SK-N-SH (cell line): ENCODE results near the gene FBXO42. TPM values are rescaled to one million over a fixed set of nuclear protein-coding genes. Genes with fewer than 3 reads are reported as not detected.
"Not testable (repeated sequence)": the region's sequence is repeated elsewhere in the genome, so short reads cannot be mapped to it uniquely, and the experiment has no call there.

ENCODE experiments used
- CTCF ChIA-PET: fragments of 300-600, 350-600 bp; formaldehyde crosslinking; extraction: SDS; loops from one replicate; lab custom pipeline; 2021; lab: Yijun Ruan, JAX
- POLR2A ChIA-PET: fragments of 350-600 bp; sonication (Branson Sonifier 250); formaldehyde crosslinking; extraction: SDS; loops from one replicate; lab custom pipeline; 2020; ENCODE audit warnings: antibody characterized with exemption, inconsistent platforms; lab: Yijun Ruan, JAX
- DNase-seq: peaks from one replicate; pipeline ENCODE4 v3.0.0; 2012
- H2AFZ ChIP-seq: fragments of 200-600 bp; sonication (generic); 2 replicates; pipeline ENCODE4 v1.8.1; 2016; ENCODE audit warnings: antibody characterized with exemption, mild to moderate bottlenecking, low read depth
- H3F3A ChIP-seq: fragments of 200-600 bp; sonication (generic); replicated peaks from 2 replicates; pipeline ENCODE3; 2016; ENCODE audit warnings: antibody characterized with exemption, mild to moderate bottlenecking; ENCODE audit not compliant: insufficient read depth
- H3K27ac ChIP-seq, 2 experiments: fragments of 200-500 bp in 1 of 2; fragments of 200-600 bp in 1 of 2; sonication (Bioruptor generic) in 1 of 2; sonication (generic), shearing (Covaris generic) in 1 of 2; 2 replicates each; pipeline versions ENCODE4 v1.5.1 to v1.6.1; 2014 to 2016; ENCODE audit warnings: low read depth in 2 of 2, inconsistent platforms in 1 of 2, low read length in 1 of 2, mild to moderate bottlenecking in 1 of 2, mixed read lengths in 1 of 2
- H3K27me3 ChIP-seq: fragments of 200-600 bp; sonication (generic), shearing (Covaris generic); 2 replicates; pipeline ENCODE4 v1.6.1; 2016; ENCODE audit warnings: mixed run types; ENCODE audit not compliant: insufficient read depth
- H3K36me3 ChIP-seq, 2 experiments: fragments of 200-500 bp in 1 of 2; fragments of 200-600 bp in 1 of 2; sonication (Bioruptor generic) in 1 of 2; sonication (generic) in 1 of 2; replicated peaks in 1 of 2; 2 replicates each; pipeline versions ENCODE3 to v1.5.1; 2014 to 2016; ENCODE audit warnings: low read length in 1 of 2, mild to moderate bottlenecking in 1 of 2; ENCODE audit not compliant: insufficient read depth in 2 of 2, control insufficient read depth in 1 of 2
- H3K4me1 ChIP-seq, 2 experiments: fragments of 200-500 bp in 1 of 2; fragments of 200-600 bp in 1 of 2; sonication (Bioruptor generic) in 1 of 2; sonication (generic), shearing (Covaris generic) in 1 of 2; 2 replicates each; pipeline versions ENCODE4 v1.5.1 to v1.6.1; 2014 to 2016; ENCODE audit warnings: low read depth in 1 of 2, low read length in 1 of 2, mixed run types in 1 of 2; ENCODE audit not compliant: insufficient read depth in 2 of 2, control insufficient read depth in 1 of 2
- H3K4me2 ChIP-seq: fragments of 200-600 bp; sonication (generic), shearing (Covaris generic); 2 replicates; pipeline ENCODE4 v1.6.1; 2017; ENCODE audit warnings: mixed run types
- H3K4me3 ChIP-seq, 2 experiments: fragments of 200-500 bp in 1 of 2; fragments of 200-600 bp in 1 of 2; sonication (Bioruptor generic) in 1 of 2; sonication (generic), shearing (Covaris generic) in 1 of 2; 2 replicates each; pipeline versions ENCODE4 v1.5.1 to v1.8.1; 2014 to 2016; ENCODE audit warnings: low read depth in 2 of 2, inconsistent platforms in 1 of 2, low read length in 1 of 2, mild to moderate bottlenecking in 1 of 2, mixed read lengths in 1 of 2, moderate library complexity in 1 of 2
- H3K79me2 ChIP-seq: fragments of 200-600 bp; sonication (generic); 2 replicates; pipeline ENCODE4 v1.8.1; 2017; ENCODE audit warnings: mild to moderate bottlenecking; ENCODE audit not compliant: insufficient read depth
- H3K9ac ChIP-seq: fragments of 200-600 bp; sonication (generic); 2 replicates; pipeline ENCODE4 v1.6.1; 2017; ENCODE audit warnings: mixed run types
- H3K9me2 ChIP-seq: fragments of 200-600 bp; sonication (generic); 2 replicates; pipeline ENCODE4 v1.6.1; 2017; ENCODE audit warnings: mixed run types
- H3K9me3 ChIP-seq: fragments of 200-600 bp; sonication (generic); 2 replicates; pipeline ENCODE4 v1.6.1; 2017; ENCODE audit warnings: mixed run types, mild to moderate bottlenecking, moderate library complexity
- H4K20me1 ChIP-seq: fragments of 200-600 bp; sonication (generic); 2 replicates; pipeline ENCODE4 v1.6.1; 2017; ENCODE audit warnings: mild to moderate bottlenecking, mixed run types; ENCODE audit not compliant: insufficient read depth
- ELF1 ChIP-seq: IDR thresholded peaks from 2 replicates; pipeline ENCODE4 v1.4.0; 2012
- FOXJ3 ChIP-seq: sonication (generic); formaldehyde crosslinking; IDR thresholded peaks from 2 replicates; pipeline ENCODE4 v1.5.1; 2020; ENCODE audit warnings: mild to moderate bottlenecking, missing genetic modification reagents
- JUND ChIP-seq: IDR thresholded peaks from 2 replicates; pipeline ENCODE4 v1.4.0; 2012
- MEF2A ChIP-seq: IDR thresholded peaks from 2 replicates; pipeline ENCODE4 v1.4.0; 2012; ENCODE audit warnings: low read depth, borderline replicate concordance
- MXI1 ChIP-seq: IDR thresholded peaks from 2 replicates; pipeline ENCODE4 v1.6.1; 2012; ENCODE audit warnings: mild to moderate bottlenecking, low read depth, low read length, improper control_type of control experiment
- RFX5 ChIP-seq: IDR thresholded peaks from 2 replicates; pipeline ENCODE4 v1.6.1; 2012; ENCODE audit warnings: mild to moderate bottlenecking, improper control_type of control experiment, low read length
- RXRA ChIP-seq: IDR thresholded peaks from 2 replicates; pipeline ENCODE4 v1.4.0; 2012; ENCODE audit warnings: low read depth, mild to moderate bottlenecking, borderline replicate concordance
- SMC3 ChIP-seq: IDR thresholded peaks from 2 replicates; pipeline ENCODE4 v1.6.1; 2012; ENCODE audit warnings: low read depth, low read length, improper control_type of control experiment
- TAF1 ChIP-seq: IDR thresholded peaks from 2 replicates; pipeline ENCODE4 v1.6.1; 2012; ENCODE audit warnings: low read depth, mild to moderate bottlenecking, low read length, moderate library complexity, borderline replicate concordance
- TEAD4 ChIP-seq: IDR thresholded peaks from 2 replicates; pipeline ENCODE4 v1.4.0; 2012; ENCODE audit warnings: mild to moderate bottlenecking, borderline replicate concordance; ENCODE audit not compliant: insufficient read depth
- YY1 ChIP-seq: IDR thresholded peaks from 2 replicates; pipeline ENCODE4 v1.4.0; 2012; ENCODE audit warnings: low read depth, mild to moderate bottlenecking
- WGBS: methylation state at CpG from one replicate; pipeline ENCODE4 v1.1.6; 2017; ENCODE audit warnings: low lambda C conversion rate; 5-methylcytosine and 5-hydroxymethylcytosine counted together
- polyA plus RNA-seq, 3 experiments: library from polyadenylated mRNA; depleted of rRNA; stranded (reverse); fragments of >200 nt; gene quantifications; 2 replicates each; pipeline ENCODE4 v1.2.3, GENCODE V29; 2012
- TF ChIP-seq, protein P1 (sequence below): IDR thresholded peaks from 2 replicates; pipeline ENCODE4; 2012
- TF ChIP-seq, protein P2 (sequence below): IDR thresholded peaks from 2 replicates; pipeline ENCODE4 v1.4.0; 2012; ENCODE audit warnings: low read depth, borderline replicate concordance

FBXO42 gene
- polyA plus RNA-seq, 1 of the 3 experiments (the other 2 are of a cell fraction) = 8.6 TPM

DNA sequence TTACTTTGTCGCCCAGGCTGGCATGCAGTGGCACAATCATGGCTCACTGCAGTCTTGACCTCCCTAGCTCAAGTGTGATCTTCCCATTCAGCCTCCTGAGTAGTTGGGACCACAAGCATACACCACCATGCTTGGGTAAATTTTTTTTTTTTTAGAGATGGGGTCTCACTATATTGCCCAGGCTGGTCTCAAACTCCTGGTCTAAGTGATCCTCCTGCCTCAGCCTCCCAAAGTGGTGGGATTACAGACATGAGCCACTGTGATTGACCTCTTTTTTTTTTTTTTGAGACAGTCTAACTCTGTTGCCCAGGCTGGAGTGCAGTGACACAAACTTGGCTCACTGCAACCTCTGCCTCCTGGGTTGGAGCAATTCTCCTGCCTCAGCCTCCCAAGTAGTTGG lies 106.0 kb downstream of the FBXO42 start:
- Histone ChIP-seq H3K36me3 (peaks cover 7 to 19% of the 10 kb centered on the region in 2 experiments), H3K4me1 (peaks cover 23 to 48% of the 10 kb centered on the region in 2 experiments)
- H3K27me3 ChIP-seq, H3K4me2 ChIP-seq, H3K9ac ChIP-seq, H3K9me2 ChIP-seq, H4K20me1 ChIP-seq, H2AFZ ChIP-seq, H3K4me3 ChIP-seq, DNase-seq, H3K79me2 ChIP-seq, H3F3A ChIP-seq, H3K9me3 ChIP-seq, H3K27ac ChIP-seq: not testable (repeated sequence)
- CTCF ChIA-PET = interaction anchor here (0.9 to 5.8 kb wide), 4 partner anchors 10 to 166 kb away, joined by 3 to 94 read pairs (median 17); no protein-coding TSS in a partner anchor
- POLR2A ChIA-PET = interaction anchor here (0.5 to 0.6 kb wide), 2 partner anchors 32 to 41 kb away, joined by 3 read pairs; no protein-coding TSS in a partner anchor
- WGBS = 79% methylated on average over 1 of the region's 1 CpG

DNA sequence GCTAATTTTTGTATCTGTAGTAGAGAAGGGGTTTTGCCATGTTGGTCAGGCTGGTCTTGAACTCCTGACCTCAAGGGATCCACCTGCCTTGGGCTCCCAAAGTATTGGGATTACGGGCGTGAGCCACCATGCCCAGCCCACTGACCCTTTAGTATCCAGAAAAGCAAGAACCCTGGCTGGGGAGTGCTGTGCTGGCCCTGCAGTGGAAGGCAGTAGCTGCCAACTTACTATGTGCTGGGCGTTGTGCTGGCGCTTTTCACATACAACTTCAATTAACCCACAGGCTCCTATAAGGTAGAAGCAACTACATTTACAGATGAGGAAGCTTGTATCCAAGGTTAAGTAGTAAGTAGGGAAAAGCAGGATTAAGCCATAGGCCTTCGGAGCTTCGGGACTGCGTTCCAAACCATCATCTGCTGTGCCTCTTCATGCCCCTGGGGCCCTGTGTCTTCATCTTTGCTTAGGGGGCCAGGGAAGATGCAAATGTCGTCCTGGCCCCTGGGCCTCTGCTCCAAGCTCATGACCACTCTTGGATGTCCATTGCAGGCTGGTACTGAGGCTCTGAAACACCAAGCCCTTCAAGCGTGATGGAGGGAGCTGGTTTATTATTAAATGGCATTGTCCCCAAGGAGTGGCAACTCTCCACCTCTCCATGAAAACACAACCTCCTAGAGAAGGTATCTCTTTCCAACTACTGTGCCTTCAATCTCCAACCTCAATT lies 106.6 kb downstream of the FBXO42 start:
- H3K9ac ChIP-seq = no peak overlapping the region
- H3K4me3 ChIP-seq = no peak overlapping the region
- no peak overlapping the region for H3K4me2 ChIP-seq
- H3K36me3 ChIP-seq = peaks cover 7 to 13% of the 10 kb centered on the region in 2 experiments
- H3K4me1 ChIP-seq = peaks cover 23 to 47% of the 10 kb centered on the region in 2 experiments
- ChIA-PET CTCF (interaction anchor here (0.6 to 5.8 kb wide), 11 partner anchors 7 to 174 kb away, joined by 3 to 94 read pairs (median 9); partner anchors contain the start of genes FBXO42 and SZRD1), POLR2A (interaction anchor here (0.5 to 0.6 kb wide), 2 partner anchors 33 to 41 kb away, joined by 3 read pairs; no protein-coding TSS in a partner anchor)
- H3K27ac ChIP-seq = no peak overlapping the region
- no peaks in the 10 kb centered on the region for H3K9me3 ChIP-seq
- no peaks in the 10 kb centered on the region for H4K20me1 ChIP-seq
- no peak for DNase-seq
- H3K9me2 ChIP-seq = no peaks in the 10 kb centered on the region
- H3K79me2 ChIP-seq = no peaks in the 10 kb centered on the region
- H2AFZ ChIP-seq = no peak overlapping the region
- TF ChIP-seq RXRA = no peak
- TF ChIP-seq RFX5 = no peak
- TF ChIP-seq TEAD4 = no peak
- TF ChIP-seq TAF1 = no peak
- no peak for TF ChIP-seq MEF2A
- no peak for TF ChIP-seq SMC3
- TF ChIP-seq ELF1 = no peak
- no peak for TF ChIP-seq YY1
- TF ChIP-seq, protein P1, sequence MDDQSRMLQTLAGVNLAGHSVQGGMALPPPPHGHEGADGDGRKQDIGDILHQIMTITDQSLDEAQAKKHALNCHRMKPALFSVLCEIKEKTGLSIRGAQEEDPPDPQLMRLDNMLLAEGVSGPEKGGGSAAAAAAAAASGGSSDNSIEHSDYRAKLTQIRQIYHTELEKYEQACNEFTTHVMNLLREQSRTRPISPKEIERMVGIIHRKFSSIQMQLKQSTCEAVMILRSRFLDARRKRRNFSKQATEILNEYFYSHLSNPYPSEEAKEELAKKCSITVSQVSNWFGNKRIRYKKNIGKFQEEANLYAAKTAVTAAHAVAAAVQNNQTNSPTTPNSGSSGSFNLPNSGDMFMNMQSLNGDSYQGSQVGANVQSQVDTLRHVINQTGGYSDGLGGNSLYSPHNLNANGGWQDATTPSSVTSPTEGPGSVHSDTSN = no peak
- no peak for TF ChIP-seq MXI1
- TF ChIP-seq, protein P2, sequence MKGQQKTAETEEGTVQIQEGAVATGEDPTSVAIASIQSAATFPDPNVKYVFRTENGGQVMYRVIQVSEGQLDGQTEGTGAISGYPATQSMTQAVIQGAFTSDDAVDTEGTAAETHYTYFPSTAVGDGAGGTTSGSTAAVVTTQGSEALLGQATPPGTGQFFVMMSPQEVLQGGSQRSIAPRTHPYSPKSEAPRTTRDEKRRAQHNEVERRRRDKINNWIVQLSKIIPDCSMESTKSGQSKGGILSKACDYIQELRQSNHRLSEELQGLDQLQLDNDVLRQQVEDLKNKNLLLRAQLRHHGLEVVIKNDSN = no peak
- TF ChIP-seq FOXJ3 (CRISPR knock-in tag) = no peak
- no peak for TF ChIP-seq JUND
- H3F3A ChIP-seq = peaks cover 7% of the 10 kb centered on the region
- WGBS = 95% methylated on average over 8 of the region's 9 CpGs
- H3K27me3 ChIP-seq = no peaks in the 10 kb centered on the region
